GM21381 (cell line): Measurements from ENCODE around the gene TNIK.
A peak's percentile ranks its signal among the peaks of the same experiment; 100 is the strongest.

ENCODE experiments used
- ATAC-seq: cut with Tn5 transposase; IDR thresholded peaks from one replicate; pipeline ENCODE4 v1.9.1; 2021; ENCODE audit warnings: mild to moderate bottlenecking, moderate library complexity; ENCODE audit not compliant: unreplicated experiment

Gene TNIK

DNA sequence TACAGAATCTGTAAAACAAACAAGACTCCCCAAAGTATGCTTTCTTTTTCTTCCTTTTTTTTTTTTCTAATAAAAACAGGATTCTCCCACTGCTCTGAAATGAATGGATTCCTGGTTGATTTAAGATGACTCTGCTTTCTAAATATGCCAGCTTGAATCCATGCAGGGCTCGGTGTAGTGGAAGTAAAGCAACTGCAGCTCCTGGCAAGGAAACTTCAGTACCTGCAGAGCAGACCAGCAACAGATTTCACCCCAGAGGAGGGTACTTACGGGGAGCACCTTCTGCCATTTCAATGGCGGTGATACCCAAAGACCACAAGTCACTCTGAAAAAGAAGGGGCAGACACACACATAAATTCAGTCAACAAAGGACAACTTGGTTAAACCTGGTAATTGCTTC is 283.1 kb downstream of the TNIK start:
- ATAC-seq: no peak

DNA sequence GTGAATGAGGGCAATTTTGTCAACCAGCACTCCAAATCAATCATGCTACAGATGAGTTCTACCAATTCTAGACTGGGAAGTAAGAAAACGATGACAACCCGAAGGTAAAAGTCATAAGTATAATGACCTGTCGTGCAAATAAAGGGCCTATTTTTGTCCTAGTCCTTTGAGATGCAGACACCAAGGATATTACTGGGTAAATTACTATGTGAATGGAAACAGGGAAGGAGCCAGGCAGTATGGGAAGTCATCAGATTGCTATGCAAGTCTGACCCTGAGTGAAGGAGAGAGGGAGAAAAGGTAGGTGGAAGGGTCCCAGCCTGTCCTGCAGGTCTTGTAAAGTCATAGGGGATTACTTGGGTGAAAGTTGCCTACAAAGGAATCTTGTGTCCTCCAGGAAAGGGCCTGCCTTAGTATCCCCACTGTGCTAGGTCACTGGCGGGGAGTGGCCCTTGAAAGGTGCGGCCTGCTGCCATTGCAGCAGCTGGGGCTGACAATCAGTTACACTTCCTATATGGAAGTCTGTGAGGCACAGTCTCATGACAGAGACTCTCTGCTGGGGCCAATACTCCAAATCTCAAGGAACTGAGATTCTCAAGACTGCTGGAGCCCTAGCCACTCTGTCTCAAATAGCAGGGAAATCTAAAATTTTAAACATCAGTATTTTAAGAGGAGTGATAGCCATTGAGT is 283.8 kb downstream of the TNIK start:
- no peak for ATAC-seq

DNA sequence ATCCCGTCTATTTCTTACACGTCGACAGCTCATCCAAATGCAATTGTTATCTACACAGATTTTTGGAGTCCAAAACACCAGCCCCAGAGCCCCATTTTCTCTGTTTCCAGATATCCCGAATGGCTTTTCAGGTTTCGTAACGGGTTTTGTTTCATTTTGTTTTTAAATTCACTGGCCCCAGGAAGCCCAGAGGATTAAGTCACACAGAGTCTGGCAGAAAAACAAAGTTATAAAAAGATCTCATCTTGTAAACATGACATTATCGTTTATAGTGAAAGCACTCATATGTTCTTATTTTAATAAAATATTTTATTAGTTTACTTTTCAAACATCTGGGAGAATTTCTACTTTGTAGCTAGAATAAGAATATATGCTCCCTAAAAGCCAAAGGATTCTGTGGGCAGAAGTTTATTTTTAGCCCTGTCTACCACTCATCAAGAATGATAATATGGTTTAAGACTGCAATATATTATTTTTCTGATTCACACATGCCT is 284.4 kb downstream of the TNIK start:
- no peak for ATAC-seq

DNA sequence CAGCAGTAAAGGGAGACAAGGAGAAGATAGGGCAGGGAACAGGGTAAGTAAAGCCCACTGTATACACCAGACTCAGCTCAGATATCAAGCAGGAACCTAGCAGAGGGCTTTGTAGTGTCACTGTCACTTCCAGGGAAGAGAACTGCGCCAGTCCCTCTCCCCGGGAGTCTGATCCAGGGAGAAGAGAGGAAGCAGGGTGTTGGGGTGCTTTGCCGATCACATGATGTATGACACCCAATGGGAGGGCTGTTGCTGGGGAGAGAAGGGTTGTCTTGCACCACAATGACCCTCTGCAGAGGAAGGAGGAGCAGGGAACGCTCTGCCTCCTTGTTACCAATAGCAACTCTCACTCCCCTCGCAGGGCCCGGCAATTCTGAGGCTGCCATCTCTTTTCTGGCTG is 286.5 kb downstream of the TNIK start:
- no peak for ATAC-seq

DNA sequence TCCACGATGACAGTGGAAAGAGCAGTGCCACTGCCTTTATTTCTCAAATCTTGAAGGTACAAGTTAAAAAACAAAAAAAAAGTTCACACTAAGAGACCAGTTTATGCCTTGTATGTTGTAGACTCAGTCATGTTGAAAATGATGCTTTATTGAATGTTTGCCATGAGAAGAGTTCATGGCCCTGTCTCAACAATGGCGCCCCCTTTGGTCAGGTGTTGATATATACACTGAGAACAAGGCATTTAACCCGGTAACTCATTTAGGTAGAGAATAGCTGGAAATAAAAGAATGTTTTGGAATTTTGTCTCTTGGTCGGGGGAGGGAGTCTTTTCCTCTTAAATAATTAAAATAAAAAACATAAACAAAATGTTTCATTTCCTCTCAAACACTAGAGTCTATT is 288.1 kb downstream of the TNIK start:
- no peak for ATAC-seq

DNA sequence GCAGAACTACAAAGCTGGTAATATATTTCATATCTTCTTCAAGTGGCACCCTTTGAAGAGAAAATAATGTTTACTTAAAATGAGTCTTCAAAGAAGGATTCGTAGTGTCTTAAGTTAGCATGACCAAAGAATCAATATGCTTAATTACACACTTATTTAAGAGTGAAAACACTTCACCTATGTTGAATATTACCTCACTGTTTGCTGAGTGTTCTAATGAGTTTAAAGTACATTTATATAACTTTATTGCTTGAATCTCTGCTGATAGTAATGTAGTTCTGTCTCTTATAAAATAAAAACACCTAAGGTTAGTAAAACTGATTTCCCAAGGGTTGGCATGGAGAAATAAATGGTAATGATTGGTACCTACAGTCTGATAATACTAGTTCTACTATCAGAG is 290.3 kb downstream of the TNIK start:
- ATAC-seq: no peak

DNA sequence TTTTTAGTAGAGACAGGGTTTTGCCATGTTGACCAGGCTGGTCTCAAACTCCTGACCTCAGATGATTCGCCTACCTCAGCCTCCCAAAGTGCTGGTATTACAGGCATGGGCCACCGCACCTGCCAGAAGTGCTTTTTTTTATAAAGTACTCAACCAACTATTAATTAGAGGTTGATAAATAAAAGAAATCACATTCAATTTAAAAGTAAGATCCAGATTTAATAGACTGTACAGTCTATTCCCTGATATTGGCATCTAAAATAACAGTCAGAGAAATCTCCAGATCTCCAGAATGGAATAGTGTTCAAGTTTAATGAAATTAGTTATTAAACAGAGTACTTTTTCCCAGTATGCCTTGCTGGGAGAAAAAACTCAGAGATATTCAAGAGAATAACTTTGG is 290.8 kb downstream of the TNIK start:
- no peak for ATAC-seq

DNA sequence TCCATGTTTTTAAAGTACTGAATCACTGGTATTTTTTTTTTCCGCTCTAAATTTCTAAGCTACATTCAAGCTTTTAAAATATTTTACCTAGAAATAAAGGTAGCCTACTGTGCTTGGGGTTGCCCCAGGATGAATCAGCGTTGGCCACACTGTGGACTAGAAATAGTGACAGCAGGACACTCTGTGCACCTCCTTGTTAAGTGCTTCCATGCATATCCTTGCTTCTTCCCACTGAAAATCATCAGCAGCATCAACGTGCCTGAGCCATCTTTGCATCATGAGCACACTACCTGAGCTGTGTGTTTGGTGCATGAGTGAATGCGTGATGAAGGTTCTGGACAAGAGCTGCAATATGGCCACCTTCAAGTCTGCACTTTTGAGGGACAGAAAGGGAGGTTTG is 291.7 kb downstream of the TNIK start:
- no peak for ATAC-seq

DNA sequence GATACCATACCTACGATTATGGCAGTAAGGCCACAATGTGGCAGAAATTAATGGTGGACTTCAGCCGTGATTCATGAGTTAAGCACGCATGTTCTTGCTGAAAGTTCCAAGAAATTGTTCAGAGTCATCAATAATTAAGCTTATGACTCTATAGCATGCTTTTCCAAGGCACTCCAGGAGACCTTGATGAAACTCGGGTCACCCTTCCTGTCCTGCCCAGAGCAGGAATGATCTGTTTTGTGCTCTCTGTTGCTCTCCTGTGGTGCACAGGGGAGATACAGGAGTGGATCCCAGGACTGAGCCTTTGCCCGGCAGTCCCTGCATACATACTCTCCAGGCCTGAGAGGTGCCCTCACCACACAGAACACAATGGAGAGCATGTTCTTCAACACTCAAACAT is 292.1 kb downstream of the TNIK start:
- ATAC-seq: no peak

DNA sequence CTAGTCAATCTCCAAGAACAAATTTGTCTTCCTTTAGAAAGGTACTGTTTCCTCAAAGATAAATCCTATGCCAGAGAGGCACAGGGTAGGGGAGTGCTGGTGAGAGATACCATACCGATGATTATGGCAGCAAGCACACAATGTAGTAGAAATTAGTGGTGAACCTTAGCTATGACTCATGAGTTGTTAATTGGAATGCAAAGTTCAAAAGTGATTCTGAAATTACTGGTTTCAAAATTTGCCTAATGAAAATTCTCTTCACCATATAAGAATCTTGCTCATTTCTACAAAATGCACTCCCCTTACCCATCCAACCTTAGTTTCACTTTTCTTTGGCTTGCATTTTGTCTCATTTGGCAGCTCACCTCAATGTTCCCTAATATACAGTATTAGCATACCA is 294.2 kb downstream of the TNIK start:
- ATAC-seq: peak; percentile 48

DNA sequence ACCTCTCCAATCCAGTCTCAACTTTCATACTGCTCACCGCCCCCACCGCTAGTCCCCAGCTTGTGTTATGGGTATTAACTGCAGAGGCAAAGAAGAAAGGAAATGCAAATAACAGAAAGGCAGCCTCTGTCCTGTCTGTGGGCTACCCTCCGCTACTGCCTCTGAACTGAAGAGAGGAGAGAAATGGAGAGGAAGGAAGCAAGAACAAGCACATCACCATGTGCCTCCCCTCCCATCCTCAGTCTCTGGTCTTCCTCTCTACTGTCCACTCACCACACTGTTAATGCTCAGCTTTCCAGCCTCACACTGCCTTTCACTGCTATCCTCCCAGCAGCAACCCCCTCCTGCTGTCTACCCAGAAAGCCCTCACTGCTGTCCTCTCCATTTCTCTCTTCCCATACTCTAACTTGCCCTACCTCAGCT is 294.7 kb downstream of the TNIK start:
- peak; percentile 53 for ATAC-seq

DNA sequence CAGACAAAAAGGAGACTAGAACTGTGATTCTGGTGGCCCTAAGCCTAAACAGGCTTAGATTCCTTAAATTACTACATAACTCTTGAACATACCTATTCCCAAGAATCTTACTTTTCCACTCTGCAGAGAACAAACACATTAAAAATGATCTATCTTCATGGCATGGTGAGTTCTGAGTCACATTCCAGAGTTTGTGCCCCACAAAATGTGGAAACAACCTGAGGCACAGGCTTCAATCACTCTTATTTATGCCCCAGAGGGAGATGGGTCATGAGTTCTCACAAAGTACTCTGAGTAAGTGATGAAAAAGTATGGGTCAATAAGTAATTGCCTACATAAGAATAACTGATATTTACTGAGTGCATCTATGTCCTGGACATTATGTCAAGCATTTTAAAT is 296.1 kb downstream of the TNIK start:
- ATAC-seq: no peak

DNA sequence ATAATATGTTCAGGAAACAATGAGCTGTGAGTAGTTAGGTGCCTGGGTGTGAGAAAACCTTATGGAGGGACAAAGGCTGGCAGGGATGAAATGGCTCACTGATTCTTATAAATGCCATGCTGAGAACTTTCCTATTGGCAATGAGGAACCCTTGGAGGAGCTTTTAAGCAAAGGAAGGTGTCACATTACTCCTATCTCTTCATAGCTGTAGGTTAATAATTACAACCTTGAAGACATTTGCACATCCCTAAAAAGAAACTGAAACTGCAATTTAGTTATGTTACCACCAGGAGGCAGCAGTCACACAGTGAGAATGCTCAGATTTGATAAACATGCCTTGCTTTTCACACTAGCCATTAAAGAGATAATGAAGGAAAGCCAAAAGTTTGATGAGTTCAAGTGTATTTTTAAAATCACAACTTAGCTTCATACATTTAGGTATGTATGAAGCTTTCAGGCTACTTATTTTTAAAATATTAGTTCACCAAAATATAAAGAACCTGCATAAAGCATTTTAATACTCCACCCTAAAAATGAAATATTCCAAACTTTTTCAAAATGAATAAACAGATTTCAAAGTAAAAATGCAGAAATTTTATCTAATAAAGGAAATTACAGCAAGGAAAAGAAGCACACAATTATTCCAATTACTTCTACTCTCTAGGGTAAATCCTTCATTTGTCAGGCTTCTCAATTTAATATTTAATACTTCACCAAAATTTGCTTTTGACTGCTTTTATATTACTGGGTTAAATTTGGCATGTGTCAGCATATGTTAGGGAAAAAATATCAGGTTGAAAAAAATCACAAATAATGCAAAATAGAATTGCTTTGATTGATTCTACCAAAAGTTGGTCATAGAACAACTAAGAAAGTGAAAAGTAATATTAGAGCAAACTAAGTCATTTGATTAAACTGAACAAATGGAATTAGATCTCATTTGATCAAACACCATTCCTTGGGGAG is 296.8 kb downstream of the TNIK start:
- no peak for ATAC-seq

DNA sequence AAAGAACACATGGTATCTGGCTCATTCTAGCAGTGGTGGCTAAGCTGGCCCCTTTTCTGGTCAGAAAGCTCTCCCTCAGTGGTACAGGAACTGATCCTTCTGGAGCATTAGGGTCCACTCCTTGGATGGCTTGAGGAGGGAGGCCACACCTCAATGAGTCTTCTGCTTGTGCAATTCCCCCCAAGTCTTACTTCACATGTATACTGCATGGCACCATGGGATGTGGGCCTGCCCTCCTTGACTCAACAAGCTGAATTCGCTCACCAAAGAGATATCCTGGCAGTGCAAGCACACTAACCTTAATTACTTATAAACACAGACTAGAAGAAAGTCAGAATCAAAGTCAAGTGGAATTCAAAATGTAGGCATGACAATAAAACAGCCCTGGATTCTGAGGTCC is 299.9 kb downstream of the TNIK start:
- no peak for ATAC-seq

DNA sequence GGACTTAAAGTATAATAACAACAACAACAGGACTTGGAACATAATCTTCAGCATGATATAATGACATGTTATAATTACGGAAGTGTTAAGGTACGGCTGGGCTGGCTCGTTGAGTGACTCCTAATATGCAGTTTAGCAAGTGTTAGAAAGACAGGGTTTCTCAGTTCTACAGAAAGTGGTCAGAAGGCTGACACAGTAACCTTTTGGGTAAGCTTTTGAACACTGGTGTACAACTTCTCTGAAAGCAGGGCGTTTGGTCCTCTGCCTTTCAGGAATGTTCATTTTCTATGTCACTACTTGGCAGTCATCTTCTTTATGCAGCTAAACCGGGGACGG is 300.4 kb downstream of the TNIK start:
- no peak for ATAC-seq

DNA sequence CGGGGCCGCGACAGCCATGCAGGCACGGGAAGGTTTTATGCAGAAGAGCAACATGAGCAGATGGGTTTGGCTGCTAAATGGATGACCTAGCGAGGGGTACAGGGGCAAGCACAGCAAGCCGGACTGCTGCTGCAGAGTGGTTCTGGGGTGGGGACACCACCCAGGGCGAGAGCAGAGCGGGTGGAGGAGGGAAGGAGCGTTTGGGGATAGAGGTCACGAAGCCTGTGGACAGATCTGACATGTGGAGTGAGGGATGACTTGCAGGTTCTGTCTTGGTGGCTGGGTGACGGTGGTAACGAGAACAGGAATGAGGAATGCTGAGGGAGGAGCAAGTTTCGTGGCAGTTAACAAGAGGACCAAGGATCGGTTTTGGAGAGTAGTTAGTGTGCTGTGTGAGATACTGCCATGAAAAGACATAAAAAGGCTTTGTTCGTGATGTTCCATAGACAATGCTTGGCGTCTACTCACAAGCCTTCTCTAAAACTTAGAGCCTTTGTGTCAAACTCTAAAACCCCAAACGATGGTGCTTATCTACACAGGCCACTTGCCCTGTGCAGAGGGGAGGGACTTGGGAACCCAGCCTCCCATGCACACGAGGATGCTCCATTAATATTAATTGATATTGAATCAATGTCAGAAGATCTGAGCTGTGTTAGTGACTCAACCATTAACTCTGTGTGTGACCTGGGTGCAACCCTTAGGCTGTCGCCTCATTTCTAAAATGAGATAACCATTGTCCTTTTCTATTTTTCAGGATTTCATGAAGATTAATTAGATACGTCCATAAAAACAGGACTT is 301.0 kb downstream of the TNIK start:
- ATAC-seq: no peak

DNA sequence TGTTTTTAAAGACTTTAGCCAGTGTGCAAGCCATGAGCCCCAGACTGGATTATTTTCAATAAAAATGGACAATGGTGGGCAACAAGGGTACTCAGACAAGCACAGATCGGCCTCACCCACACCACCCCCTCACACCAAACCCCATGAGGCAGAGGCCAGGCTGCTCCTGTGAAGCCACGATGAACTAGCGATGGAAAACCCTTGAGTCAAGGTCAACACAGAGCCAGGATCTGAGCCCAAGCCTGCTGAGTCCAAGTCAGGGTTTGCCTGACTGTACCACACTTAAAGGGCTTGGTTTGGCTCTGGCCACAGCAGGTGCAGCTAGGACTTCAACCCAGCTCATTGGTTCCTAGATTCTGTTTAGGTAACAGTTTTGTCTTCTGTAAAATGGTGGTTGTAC is 302.2 kb downstream of the TNIK start:
- ATAC-seq: no peak

DNA sequence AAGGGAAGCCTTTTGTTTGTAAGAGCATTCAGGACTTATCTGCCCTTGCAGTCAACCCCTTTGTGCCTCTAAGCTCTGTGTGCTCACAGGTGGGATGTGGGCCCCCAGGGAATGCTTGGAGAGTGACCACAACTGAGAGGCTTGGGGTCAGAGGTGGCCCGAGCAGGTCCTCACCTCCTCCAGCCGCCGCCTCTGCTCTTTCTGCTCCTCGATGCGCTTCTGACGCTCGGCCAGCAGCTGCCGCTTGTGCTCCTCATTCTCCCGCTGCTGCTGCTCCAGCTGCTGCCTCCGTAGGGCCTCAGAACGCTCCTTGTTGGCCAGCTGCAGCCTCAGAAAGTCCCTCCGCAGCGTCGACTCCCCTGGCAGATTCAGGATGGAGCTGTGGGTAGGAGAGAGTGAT is 302.9 kb downstream of the TNIK start:
- ATAC-seq: no peak

DNA sequence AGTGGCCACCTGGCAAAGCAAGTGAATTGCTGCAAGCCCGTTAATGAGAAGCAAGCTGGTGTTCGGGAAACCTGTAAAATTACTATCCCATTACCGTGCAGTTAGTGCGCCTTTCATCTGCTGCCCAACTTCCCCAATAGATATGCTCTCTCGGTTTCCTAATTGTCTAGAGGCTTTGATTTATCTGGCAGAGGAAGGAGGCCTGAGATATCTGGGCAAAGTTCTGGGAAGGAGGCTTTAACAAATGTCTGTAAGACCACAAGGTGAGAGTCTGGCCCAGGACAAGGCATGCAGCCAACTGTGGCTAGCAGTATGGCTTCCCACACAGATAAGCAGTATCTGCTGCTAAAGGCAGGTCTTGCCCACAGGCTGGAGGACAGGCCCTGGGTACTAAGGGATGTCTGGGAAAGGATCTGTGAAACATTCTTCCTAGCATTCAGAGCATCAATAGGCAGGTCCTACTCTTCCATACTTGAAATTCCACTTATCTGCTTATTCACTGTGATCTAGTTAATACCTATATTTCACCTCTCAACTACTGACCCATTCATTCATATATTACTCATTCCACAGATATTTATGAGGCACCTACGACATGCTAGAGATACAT is 303.7 kb downstream of the TNIK start:
- no peak for ATAC-seq

DNA sequence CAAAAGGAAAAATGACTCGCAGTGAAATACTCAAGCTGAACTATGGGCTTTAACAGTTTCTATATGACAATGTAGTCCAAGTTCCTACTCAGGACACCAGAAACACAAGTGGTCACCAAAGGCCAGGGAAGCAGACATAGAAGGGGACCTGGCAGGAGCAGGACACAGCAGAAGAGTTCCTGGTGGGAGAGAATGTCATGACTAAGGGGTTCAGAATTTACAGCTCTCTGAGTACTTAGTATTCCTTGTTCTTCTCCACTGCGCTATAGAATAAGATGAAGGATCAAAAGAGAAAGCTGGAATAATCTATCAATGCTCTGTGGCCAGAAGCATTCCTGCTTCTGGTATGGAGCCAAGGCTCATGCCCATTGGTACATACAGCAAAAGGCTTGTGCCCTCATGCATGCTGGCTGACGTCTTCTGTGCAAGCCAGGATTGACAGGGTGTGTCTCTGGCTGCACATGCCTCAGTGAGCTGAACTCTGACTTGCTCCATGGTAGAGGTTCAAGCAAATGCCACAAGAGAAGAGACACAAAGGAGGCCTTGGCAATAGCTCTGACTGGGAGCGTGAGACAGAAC is 305.0 kb downstream of the TNIK start:
- no peak for ATAC-seq

DNA sequence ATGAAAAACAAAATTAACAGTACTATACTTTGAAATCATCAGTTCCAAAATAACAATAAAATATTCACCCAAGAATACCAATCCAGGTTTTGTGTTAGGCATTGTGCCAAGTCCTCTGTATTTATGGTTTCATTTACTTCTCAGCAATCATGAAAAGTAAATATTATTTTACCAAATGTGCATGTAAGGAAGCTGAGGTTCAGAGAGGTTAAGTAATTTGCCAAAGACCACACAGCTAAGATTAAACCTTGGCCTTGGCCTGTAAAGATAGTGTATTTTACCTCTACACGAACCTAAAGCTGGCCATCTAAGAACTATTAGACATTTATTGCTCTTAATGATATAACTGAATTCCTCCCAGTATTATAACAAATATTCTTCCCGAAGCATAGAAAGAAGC is 309.3 kb downstream of the TNIK start:
- no peak for ATAC-seq
